GM12874 (cell line): ENCODE data around the gene GABRG3.

Experiments
- TF ChIP-seq, protein P1 (sequence below): IDR thresholded peaks from 2 replicates; pipeline ENCODE4 v1.5.1; 2011; ENCODE audit warnings: low read depth, mild to moderate bottlenecking, control low read depth, low read length, moderate library complexity; ENCODE audit not compliant: insufficient read depth

The GABRG3 gene

DNA sequence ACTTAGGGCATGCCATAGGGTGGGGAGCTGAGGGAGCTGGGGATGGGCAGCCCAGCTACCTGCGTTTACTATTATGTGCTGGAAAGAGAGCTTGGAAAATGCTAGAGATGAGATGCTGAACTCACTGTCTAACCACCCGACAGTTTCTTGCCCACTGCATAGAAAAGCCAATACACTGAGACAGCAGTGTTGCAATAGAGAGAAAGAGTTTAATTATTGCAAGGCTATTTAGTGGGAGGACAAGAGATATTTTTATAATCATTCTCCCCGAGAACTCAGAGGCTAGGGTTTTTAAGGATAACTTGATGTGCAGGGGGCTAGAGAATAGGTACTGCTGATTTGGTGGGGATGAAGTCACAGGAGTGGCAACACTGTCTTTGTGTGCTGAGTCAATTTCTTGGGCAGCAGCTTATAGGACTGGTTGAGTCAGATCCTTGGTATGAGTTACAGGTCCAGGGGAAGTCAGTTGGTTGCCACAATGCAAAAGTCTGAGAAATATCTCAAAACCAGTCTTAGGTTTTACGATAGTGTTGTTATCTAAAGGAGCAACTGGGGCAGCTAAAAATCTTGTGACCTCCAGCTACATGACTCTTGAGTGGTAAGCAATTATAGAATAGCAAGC is 205.9 kb downstream of the GABRG3 start:
- TF ChIP-seq, protein P1, sequence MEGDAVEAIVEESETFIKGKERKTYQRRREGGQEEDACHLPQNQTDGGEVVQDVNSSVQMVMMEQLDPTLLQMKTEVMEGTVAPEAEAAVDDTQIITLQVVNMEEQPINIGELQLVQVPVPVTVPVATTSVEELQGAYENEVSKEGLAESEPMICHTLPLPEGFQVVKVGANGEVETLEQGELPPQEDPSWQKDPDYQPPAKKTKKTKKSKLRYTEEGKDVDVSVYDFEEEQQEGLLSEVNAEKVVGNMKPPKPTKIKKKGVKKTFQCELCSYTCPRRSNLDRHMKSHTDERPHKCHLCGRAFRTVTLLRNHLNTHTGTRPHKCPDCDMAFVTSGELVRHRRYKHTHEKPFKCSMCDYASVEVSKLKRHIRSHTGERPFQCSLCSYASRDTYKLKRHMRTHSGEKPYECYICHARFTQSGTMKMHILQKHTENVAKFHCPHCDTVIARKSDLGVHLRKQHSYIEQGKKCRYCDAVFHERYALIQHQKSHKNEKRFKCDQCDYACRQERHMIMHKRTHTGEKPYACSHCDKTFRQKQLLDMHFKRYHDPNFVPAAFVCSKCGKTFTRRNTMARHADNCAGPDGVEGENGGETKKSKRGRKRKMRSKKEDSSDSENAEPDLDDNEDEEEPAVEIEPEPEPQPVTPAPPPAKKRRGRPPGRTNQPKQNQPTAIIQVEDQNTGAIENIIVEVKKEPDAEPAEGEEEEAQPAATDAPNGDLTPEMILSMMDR: no peak

DNA sequence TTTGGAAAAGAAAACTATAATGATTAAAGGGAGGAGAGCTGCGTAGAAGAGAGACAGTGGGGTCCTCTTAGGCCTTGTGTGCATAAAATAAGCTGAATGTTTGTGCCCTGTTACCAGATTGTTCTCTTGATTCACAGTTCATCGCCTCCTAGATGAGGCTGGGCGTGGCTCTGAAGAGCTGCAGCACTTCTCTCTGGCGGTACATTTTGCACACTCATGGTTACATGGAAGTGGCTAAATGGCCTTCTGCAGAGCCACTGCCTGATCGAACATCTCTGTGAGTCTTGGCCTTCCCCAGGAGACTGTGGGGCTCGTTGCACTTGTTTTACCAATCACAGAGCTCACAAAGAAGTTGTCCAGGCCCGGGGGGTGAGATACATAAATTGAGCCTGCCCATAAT is 208.8 kb downstream of the GABRG3 start:
- TF ChIP-seq, protein P1: no peak

DNA sequence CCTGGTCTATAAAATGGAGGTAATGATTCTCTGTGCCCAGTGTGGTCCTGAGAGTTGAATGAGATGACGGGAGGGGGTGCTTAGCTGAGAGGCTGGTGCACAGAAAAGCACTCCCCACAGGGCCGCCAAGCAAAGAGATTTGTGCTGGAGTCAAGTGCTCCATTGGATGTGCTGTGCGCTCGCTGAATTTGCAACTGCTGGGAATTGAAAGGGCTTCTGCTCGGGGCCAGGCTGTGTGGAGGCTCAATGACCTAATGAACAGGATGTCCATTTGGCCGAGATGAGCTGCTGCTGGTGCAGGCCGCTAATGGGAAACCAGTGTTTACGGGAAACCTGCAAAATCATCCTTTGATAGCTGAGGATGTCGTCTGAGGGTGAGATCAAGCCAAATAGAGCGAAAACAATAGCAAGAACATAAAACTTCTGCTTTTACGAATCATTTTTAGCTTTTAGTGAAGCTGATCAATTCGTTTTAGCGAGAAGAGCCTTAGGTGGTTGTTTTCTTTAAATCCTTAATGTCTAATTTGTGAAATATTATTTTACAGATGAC is 211.7 kb downstream of the GABRG3 start:
- TF ChIP-seq, protein P1: no peak

DNA sequence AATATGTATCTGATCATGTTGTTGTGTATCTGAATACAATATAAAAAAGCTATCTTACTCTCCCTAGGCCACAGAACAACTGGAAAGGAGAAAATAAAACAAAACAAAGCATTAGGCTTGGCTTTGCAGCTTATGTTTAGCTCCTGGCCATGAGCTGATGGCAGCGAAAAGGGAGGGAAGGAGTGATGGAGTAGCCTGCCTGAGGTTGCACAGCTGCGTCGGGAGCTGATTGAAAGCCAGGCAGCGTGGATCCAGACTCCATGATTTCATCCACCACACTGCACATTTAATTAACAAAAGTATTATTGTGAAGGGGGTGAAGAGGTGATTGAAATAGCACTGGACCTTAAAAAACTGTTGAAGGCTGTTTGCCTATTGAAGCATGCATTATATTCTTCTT is 212.2 kb downstream of the GABRG3 start:
- TF ChIP-seq, protein P1: no peak

DNA sequence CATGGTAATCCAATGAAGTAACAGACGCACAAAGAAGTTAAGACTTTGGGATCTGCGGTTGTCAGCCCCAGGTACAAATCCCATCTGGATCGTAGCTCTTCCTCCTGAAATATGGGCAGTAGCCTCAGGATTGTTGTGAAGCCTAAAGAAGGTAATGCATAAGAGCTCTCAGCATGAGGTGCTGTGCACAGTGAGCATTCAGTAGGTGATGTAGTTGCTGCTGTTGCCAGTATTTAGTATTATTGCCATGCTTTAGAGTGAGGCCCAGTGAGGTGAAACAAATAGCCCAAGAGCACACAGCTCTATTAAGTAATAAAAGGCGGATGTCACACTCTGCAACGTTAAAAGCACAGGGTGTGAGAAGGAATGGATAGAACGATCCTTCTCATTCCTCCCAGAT is 225.7 kb downstream of the GABRG3 start:
- TF ChIP-seq, protein P1: no peak

DNA sequence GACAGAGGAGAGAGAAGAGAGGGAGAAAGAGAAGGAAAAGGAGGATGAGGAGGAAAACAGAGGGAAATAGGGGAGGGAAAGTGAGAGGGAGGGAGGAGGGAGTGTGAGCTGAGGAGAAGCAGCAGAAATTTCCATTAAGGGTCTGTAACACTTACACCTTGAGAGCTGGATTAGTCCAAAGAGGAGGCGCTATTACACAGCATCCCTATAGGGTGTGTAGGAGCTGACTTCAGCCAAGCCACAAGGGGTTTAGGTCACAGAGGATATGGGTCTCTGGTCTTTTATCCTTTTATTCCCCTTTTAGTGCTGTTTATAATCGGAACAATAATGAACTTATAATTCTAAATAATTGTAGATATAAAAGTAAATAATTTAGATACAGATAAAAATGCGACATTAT is 230.4 kb downstream of the GABRG3 start:
- TF ChIP-seq, protein P1: no peak

DNA sequence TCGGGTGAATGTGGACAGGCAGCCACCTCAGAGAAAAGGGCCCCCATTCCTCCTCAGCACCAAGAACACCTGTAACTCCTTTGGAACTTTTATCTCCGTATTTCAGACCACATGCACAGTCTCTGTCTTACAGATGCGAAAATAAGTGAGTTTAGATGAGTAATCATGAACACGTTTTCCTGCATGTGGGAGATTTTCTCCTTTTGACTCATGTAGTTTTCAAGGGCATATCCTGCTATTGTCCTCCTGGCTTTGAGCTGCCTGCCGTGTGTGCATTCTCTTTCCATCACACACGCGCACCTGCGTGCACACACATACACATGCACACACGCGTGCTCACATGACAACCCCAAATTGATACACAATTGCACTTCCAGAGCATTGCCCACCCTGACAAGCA is 239.2 kb downstream of the GABRG3 start:
- TF ChIP-seq, protein P1: no peak
